Loucy (cell line): ENCODE measurements around the gene ZNF266.

Experiments
- EZH2phosphoT487 ChIP-seq: fragments of 200-600 bp; IDR thresholded peaks from 2 replicates; pipeline ENCODE4 v1.6.1; 2018; ENCODE audit warnings: antibody characterized with exemption, mild to moderate bottlenecking, moderate library complexity, borderline replicate concordance
- TF ChIP-seq, protein P1 (sequence below): fragments of 200-600 bp; sonication (generic); conservative IDR thresholded peaks from 2 replicates; pipeline ENCODE4 v1.5.1; 2014; ENCODE audit warnings: mild to moderate bottlenecking, antibody characterized with exemption, low read length

DNA sequence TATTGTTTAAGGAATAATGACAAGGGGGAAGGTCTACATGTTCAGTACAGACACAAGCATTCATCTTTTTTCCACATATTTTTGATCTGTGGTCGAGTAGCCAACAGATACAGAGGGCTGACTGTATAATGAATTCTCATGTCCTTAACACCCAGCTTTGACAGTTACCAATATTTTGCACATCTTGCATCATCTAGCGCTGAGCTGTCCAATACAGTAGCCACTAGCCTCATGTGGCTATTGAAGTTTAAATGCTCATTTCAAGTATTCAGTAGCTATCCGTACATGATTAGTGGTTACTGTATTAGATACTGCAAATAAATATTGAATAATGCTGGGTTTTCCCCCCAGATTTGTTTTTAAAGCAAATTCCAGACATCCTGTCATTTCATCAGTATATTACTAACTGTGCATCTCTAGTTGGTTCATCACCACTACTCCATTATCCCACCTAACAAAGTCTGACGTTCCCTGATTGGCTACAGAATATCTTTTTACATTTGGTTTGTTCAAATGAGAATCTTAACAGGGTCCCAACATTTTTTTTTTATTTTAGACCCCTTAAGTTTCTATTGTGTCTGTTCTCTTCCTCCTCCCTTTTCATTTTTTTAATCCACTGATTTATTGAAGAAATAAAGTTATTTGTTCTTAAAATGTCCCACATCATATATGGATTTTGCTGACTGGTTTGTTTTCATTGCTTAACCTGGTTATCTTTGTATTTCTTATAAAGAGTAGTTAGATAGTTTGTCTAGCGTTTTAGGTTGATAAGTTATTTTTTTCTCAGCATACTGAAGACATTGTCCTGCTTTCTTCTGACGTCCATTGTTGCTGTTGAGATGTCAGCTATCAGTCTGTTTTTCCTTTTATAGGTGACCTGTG is 64.4 kb downstream of the ZNF266 start:
- TF ChIP-seq, protein P1, sequence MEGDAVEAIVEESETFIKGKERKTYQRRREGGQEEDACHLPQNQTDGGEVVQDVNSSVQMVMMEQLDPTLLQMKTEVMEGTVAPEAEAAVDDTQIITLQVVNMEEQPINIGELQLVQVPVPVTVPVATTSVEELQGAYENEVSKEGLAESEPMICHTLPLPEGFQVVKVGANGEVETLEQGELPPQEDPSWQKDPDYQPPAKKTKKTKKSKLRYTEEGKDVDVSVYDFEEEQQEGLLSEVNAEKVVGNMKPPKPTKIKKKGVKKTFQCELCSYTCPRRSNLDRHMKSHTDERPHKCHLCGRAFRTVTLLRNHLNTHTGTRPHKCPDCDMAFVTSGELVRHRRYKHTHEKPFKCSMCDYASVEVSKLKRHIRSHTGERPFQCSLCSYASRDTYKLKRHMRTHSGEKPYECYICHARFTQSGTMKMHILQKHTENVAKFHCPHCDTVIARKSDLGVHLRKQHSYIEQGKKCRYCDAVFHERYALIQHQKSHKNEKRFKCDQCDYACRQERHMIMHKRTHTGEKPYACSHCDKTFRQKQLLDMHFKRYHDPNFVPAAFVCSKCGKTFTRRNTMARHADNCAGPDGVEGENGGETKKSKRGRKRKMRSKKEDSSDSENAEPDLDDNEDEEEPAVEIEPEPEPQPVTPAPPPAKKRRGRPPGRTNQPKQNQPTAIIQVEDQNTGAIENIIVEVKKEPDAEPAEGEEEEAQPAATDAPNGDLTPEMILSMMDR, result no peak
- no peak for TF ChIP-seq EZH2phosphoT487
